Measurements from ENCODE around the gene DLL1. TPM values are rescaled to one million over a fixed set of nuclear protein-coding genes. Genes with fewer than 3 reads are reported as not detected.

Gene DLL1
- total RNA-seq, 1 experiment from 2014 or later = 2.8 TPM

DNA sequence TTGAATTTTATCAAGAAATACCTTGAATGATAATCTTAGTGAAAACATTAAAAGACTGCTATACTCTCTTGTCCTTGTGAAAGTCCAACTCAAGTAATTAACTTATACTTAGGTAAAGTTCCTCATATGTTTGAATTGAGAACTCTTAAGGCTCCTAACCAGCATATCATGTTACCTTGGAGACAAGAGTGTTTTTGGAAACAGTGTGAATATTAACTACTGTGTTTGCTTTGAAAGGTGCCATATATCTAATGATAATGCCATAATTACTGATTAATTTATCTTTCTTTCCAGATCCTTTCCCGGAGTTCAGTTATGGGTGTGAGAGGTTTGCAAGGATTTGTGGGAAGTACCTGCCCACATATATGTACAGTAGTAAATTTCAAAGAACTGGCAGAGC is 26.2 kb upstream of the DLL1 start:
- Histone ChIP-seq H2BK20ac (ENCODE audit: low read depth, low read length, poor library complexity, severe bottlenecking) (no peak overlapping the region), H4K8ac (replicated peaks; ENCODE audit: insufficient read length, low read depth, low read length) (no peak overlapping the region), H3K4ac (ENCODE audit: low read depth, low read length) (no peak overlapping the region), H3K79me2 (ENCODE audit: insufficient read depth, low read length) (no peaks in the 10 kb centered on the region), H2BK12ac (ENCODE audit: insufficient read length, low read depth, low read length) (no peak overlapping the region), H3K14ac (ENCODE audit: insufficient read depth, low read length) (no peak overlapping the region), H3K79me1 (ENCODE audit: insufficient read depth, low read depth, low read length, poor library complexity, severe bottlenecking) (peaks cover 8% of the 10 kb centered on the region), H2AK5ac (ENCODE audit: insufficient read length, low read length) (no peak overlapping the region), H3K9me3 (ENCODE audit: control insufficient read depth, low read depth, low read length) (no peaks in the 10 kb centered on the region), H2BK120ac (ENCODE audit: low read depth, low read length, poor library complexity, severe bottlenecking) (no peak overlapping the region), H4K91ac (ENCODE audit: insufficient read length, low read depth, low read length) (no peak overlapping the region), H3K18ac (ENCODE audit: insufficient read length, low read depth, low read length) (no peak overlapping the region), H4K20me1 (ENCODE audit: control insufficient read depth, insufficient read depth, insufficient read length) (no peaks in the 10 kb centered on the region), H4K5ac (ENCODE audit: insufficient read length, low read depth, low read length) (no peak overlapping the region), H3K56ac (ENCODE audit: insufficient read length, low read depth, low read length) (no peak overlapping the region), H3K27me3 (ENCODE audit: insufficient read depth, low read length) (no peaks in the 10 kb centered on the region), H2AFZ (ENCODE audit: low read length) (no peak overlapping the region), H2BK15ac (ENCODE audit: low read depth, low read length) (no peak overlapping the region), H3T11ph (ENCODE audit: low read length) (no peak overlapping the region), H3K9ac (ENCODE audit: extremely low read depth, insufficient read length, low read length) (no peak overlapping the region), H3K4me1 (ENCODE audit: insufficient read depth, low read length) (peaks cover 5% of the 10 kb centered on the region; the same call in 1 of the 2 replicates), H3K4me2 (ENCODE audit: insufficient read depth, insufficient read length, low read length) (no peak overlapping the region), H3K27ac (ENCODE audit: insufficient read length, low read depth, low read length) (no peak overlapping the region), H2BK5ac (ENCODE audit: insufficient read length, low read length) (no peak overlapping the region), H3K23me2 (ENCODE audit: insufficient read length, low read depth, low read length, poor library complexity, severe bottlenecking) (no peaks in the 10 kb centered on the region), H3K23ac (ENCODE audit: insufficient read length, low read depth, low read length) (no peak overlapping the region)
- no peaks in the 10 kb centered on the region for H3K9me3 Mint-ChIP-seq
- peaks cover 2 to 20% (median 13%) of the 10 kb centered on the region in 3 experiments; a peak in 6 of 7 replicates for H3K36me3 Mint-ChIP-seq (ENCODE audit: insufficient read depth in 1 of 3, low read depth in 3 of 3)
- H3K4me3 Mint-ChIP-seq = no peak overlapping the region
- TF ChIP-seq, protein P1, sequence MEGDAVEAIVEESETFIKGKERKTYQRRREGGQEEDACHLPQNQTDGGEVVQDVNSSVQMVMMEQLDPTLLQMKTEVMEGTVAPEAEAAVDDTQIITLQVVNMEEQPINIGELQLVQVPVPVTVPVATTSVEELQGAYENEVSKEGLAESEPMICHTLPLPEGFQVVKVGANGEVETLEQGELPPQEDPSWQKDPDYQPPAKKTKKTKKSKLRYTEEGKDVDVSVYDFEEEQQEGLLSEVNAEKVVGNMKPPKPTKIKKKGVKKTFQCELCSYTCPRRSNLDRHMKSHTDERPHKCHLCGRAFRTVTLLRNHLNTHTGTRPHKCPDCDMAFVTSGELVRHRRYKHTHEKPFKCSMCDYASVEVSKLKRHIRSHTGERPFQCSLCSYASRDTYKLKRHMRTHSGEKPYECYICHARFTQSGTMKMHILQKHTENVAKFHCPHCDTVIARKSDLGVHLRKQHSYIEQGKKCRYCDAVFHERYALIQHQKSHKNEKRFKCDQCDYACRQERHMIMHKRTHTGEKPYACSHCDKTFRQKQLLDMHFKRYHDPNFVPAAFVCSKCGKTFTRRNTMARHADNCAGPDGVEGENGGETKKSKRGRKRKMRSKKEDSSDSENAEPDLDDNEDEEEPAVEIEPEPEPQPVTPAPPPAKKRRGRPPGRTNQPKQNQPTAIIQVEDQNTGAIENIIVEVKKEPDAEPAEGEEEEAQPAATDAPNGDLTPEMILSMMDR (conservative IDR thresholded peaks at IDR 0.05) = no peak
- peaks cover 18 to 23% of the 10 kb centered on the region in 2 experiments for H3K4me1 Mint-ChIP-seq
- H3K27me3 Mint-ChIP-seq (ENCODE audit: low read depth) = no peaks in the 10 kb centered on the region
- no peak overlapping the region for H3K27ac Mint-ChIP-seq
- DNase-seq = no peak
- no CpG with 5 or more reads among the region's 1 CpG for WGBS (ENCODE audit: extremely low coverage, insufficient read length, low lambda C conversion rate)
